ENCODE measurements around the gene SLX9.

GRCh38 chr21:45010860-45011259 lies 71.0 kb downstream of the SLX9 start:
- TF ChIP-seq EZH2 (IDR thresholded peaks at IDR 0.05; ENCODE audit: borderline replicate concordance, insufficient read depth, low read length, poor library complexity, severe bottlenecking) (no peak), CTCF (IDR thresholded peaks at IDR 0.05; ENCODE audit: poor library complexity, severe bottlenecking) (no peak), RAD21 (conservative IDR thresholded peaks at IDR 0.05) (no peak)
